GM21360 (cell line): ENCODE results near the gene RABGAP1L.
A peak's percentile ranks its signal among the peaks of the same experiment; 100 is the strongest.
"Not testable (repeated sequence)": the region's sequence is repeated elsewhere in the genome, so short reads cannot be mapped to it uniquely, and the experiment has no call there.

Experiments used
- ATAC-seq: cut with Tn5 transposase; IDR thresholded peaks from one replicate; pipeline ENCODE4 v1.9.1; 2021; ENCODE audit warnings: mild to moderate bottlenecking, moderate library complexity; ENCODE audit not compliant: unreplicated experiment

The RABGAP1L gene

GRCh38 chr1:175003521-175003920 lies 844.2 kb downstream of the RABGAP1L start:
- no peak for ATAC-seq

GRCh38 chr1:175005085-175005783 lies 845.9 kb downstream of the RABGAP1L start:
- ATAC-seq: no peak

GRCh38 chr1:175009532-175009931 lies 850.2 kb downstream of the RABGAP1L start:
- ATAC-seq: no peak

- no peak for ATAC-seq
Observed at GRCh38 chr1:175013445-175013844, 854.1 kb downstream of the RABGAP1L start.

GRCh38 chr1:175015243-175015642 lies 855.9 kb downstream of the RABGAP1L start:
- no peak for ATAC-seq

GRCh38 chr1:175019524-175019923 lies 860.2 kb downstream of the RABGAP1L start:
- ATAC-seq: no peak

- peak; percentile 94 for ATAC-seq
Observed at GRCh38 chr1:175023043-175023921, 864.0 kb downstream of the RABGAP1L start, which contains the start of gene MRPS14. Gene MRPS14 (minus strand): TSS chr1:175023425. CDS start chr1:175023408, 17 bp downstream.

GRCh38 chr1:175023922-175024242 lies 864.6 kb downstream of the RABGAP1L start:
- not testable (repeated sequence) for ATAC-seq

GRCh38 chr1:175024773-175025172 lies 865.5 kb downstream of the RABGAP1L start:
- no peak for ATAC-seq

GRCh38 chr1:175033953-175034352 lies 874.6 kb downstream of the RABGAP1L start:
- no peak for ATAC-seq

GRCh38 chr1:175034775-175035174 lies 875.5 kb downstream of the RABGAP1L start:
- no peak for ATAC-seq

GRCh38 chr1:175035865-175036264 lies 876.5 kb downstream of the RABGAP1L start:
- ATAC-seq: no peak

- no peak for ATAC-seq
Observed at GRCh38 chr1:175036476-175036875, 877.2 kb downstream of the RABGAP1L start.

GRCh38 chr1:175037416-175037815 lies 878.1 kb downstream of the RABGAP1L start:
- ATAC-seq: no peak

- no peak for ATAC-seq
Observed at GRCh38 chr1:175040324-175040879, 881.1 kb downstream of the RABGAP1L start.

GRCh38 chr1:175042650-175043049 lies 883.3 kb downstream of the RABGAP1L start:
- no peak for ATAC-seq

- ATAC-seq: no peak
Observed at GRCh38 chr1:175043824-175044223, 884.5 kb downstream of the RABGAP1L start.

GRCh38 chr1:175044591-175044990 lies 885.3 kb downstream of the RABGAP1L start:
- ATAC-seq: not testable (repeated sequence)
